Caco-2 (cell line): Measurements from ENCODE around the gene GCH1. TPM values are rescaled to one million over a fixed set of nuclear protein-coding genes. Genes with fewer than 3 reads are reported as not detected.

Experiments
- BruUV-seq: library from RNA; stranded (reverse); fragments of 400-500 nt; replicated peaks from 2 replicates; lab custom pipeline; 2021; lab: Mats Ljungman, UMichigan
- CTCF ChIA-PET: fragments of 300-600 bp; sonication (Branson Sonifier 250); formaldehyde crosslinking; loops from one replicate; lab custom pipeline; 2022; ENCODE audit warnings: antibody characterized with exemption; lab: Charles Lee
- POLR2A ChIA-PET: fragments of 300-600 bp; sonication (Branson Sonifier 250); formaldehyde crosslinking; loops from one replicate; lab custom pipeline; 2022; ENCODE audit warnings: antibody characterized with exemption; lab: Charles Lee
- DNase-seq, 2 experiments: peaks; one replicate each; pipeline versions ENCODE4 v3.0.0 to v3.0.0-alpha.2; 2020 to 2022
- H3K27me3 ChIP-seq: replicated peaks from 2 replicates; pipeline ENCODE4 v1.6.0; 2011; ENCODE audit warnings: low read length; ENCODE audit not compliant: control insufficient read depth, insufficient read depth
- H3K36me3 ChIP-seq: 2 replicates; pipeline ENCODE4 v1.5.1; 2011; ENCODE audit warnings: low read length; ENCODE audit not compliant: control insufficient read depth, insufficient read depth
- H3K4me1 ChIP-seq: fragments of 250-450 bp; sonication (Bioruptor Pico); 2 replicates; pipeline ENCODE4 v1.5.1; 2020; ENCODE audit warnings: mild to moderate bottlenecking
- H3K4me3 ChIP-seq: 2 replicates; pipeline ENCODE4 v1.5.1; 2011; ENCODE audit warnings: low read depth, mild to moderate bottlenecking, control low read depth, low read length
- H3K9me3 ChIP-seq: fragments of 250-450 bp; sonication (Bioruptor Pico); 2 replicates; pipeline ENCODE4 v1.5.1; 2020; ENCODE audit warnings: mild to moderate bottlenecking, moderate library complexity
- H3K27ac Mint-ChIP-seq: one replicate; pipeline ENCODE4 v1.8.0; 2022; ENCODE audit warnings: mixed read lengths; ENCODE audit not compliant: unreplicated experiment
- H3K27me3 Mint-ChIP-seq: one replicate; pipeline ENCODE4 v1.8.0; 2022; ENCODE audit warnings: mixed read lengths; ENCODE audit not compliant: insufficient read depth, unreplicated experiment
- H3K36me3 Mint-ChIP-seq: one replicate; pipeline ENCODE4 v1.8.0; 2022; ENCODE audit warnings: mild to moderate bottlenecking, mixed read lengths; ENCODE audit not compliant: insufficient read depth, unreplicated experiment
- H3K4me1 Mint-ChIP-seq: one replicate; pipeline ENCODE4 v1.8.0; 2022; ENCODE audit warnings: low read depth, mixed read lengths; ENCODE audit not compliant: unreplicated experiment
- H3K4me3 Mint-ChIP-seq: one replicate; pipeline ENCODE4 v1.8.0; 2022; ENCODE audit warnings: mild to moderate bottlenecking, moderate library complexity, mixed read lengths; ENCODE audit not compliant: unreplicated experiment
- H3K9me3 Mint-ChIP-seq: one replicate; pipeline ENCODE4 v1.8.0; 2022; ENCODE audit warnings: mixed read lengths; ENCODE audit not compliant: unreplicated experiment
- intact Hi-C: fragments of 100-400 bp; cut with micrococcal nuclease; formaldehyde crosslinking; loops from one replicate; pipeline ENCODE4 v1.10.0; 2022; ENCODE audit not compliant: unreplicated experiment
- total RNA-seq: library from RNA; stranded (reverse); gene quantifications from 2 replicates; pipeline ENCODE4 v1.2.3, GENCODE V29; 2022
- TF ChIP-seq, protein P1 (sequence below), 2 experiments: fragments of 200-600 bp in 1 of 2; IDR thresholded peaks; 1 replicate in 1 of 2; 2 replicates in 1 of 2; pipeline versions ENCODE4 v1.5.1 to v1.8.0; 2011 to 2022; ENCODE audit warnings: antibody characterized with exemption in 1 of 2, control low read depth in 1 of 2, inconsistent platforms in 1 of 2, low read depth in 1 of 2, low read length in 1 of 2, mild to moderate bottlenecking in 1 of 2, moderate library complexity in 1 of 2; ENCODE audit not compliant: insufficient read depth in 1 of 2, severe bottlenecking in 1 of 2, unreplicated experiment in 1 of 2

Gene GCH1
- total RNA-seq, 1 experiment from 2014 or later = 17.9 TPM

DNA sequence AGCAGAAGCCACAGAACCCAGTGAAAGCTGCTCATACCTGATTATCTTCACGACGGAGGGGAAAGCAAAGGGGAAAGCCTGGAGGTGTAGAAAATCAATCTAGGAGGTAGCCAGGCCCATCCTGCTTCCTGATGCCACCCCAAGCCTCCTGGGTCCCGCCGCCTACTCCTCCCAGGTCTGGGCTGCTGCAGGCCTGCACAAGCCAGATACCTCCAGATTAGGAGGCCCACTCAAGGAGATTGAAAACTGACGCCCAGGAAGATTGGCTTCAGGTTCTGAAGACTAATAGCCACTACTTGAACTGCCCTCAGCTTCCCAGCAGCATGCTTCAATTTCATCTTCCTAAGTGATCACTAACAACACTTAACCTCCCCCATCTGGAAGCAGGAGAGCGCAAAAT lies 87.1 kb downstream of the GCH1 start:
- Histone ChIP-seq H3K36me3 (no peaks in the 10 kb centered on the region), H3K9me3 (no peaks in the 10 kb centered on the region), H3K4me1 (no peaks in the 10 kb centered on the region), H3K27me3 (no peaks in the 10 kb centered on the region), H3K4me3 (no peak overlapping the region)
- TF ChIP-seq, protein P1, sequence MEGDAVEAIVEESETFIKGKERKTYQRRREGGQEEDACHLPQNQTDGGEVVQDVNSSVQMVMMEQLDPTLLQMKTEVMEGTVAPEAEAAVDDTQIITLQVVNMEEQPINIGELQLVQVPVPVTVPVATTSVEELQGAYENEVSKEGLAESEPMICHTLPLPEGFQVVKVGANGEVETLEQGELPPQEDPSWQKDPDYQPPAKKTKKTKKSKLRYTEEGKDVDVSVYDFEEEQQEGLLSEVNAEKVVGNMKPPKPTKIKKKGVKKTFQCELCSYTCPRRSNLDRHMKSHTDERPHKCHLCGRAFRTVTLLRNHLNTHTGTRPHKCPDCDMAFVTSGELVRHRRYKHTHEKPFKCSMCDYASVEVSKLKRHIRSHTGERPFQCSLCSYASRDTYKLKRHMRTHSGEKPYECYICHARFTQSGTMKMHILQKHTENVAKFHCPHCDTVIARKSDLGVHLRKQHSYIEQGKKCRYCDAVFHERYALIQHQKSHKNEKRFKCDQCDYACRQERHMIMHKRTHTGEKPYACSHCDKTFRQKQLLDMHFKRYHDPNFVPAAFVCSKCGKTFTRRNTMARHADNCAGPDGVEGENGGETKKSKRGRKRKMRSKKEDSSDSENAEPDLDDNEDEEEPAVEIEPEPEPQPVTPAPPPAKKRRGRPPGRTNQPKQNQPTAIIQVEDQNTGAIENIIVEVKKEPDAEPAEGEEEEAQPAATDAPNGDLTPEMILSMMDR (IDR thresholded peaks at IDR 0.05; ENCODE audit: insufficient read depth in 1 of 2, low read depth in 1 of 2, low read length in 1 of 2, severe bottlenecking in 1 of 2, unreplicated experiment in 1 of 2) = no peak
- Mint-ChIP-seq H3K4me3 (no peak overlapping the region), H3K4me1 (peaks cover 8% of the 10 kb centered on the region), H3K27me3 (peaks cover 3% of the 10 kb centered on the region), H3K27ac (no peak overlapping the region), H3K9me3 (no peaks in the 10 kb centered on the region), H3K36me3 (no peaks in the 10 kb centered on the region)
- CTCF ChIA-PET = no interaction called here
- intact Hi-C loops = no loop called here
- POLR2A ChIA-PET = no interaction called here
- BruUV-seq = no TSS peak
- no peak for DNase-seq

DNA sequence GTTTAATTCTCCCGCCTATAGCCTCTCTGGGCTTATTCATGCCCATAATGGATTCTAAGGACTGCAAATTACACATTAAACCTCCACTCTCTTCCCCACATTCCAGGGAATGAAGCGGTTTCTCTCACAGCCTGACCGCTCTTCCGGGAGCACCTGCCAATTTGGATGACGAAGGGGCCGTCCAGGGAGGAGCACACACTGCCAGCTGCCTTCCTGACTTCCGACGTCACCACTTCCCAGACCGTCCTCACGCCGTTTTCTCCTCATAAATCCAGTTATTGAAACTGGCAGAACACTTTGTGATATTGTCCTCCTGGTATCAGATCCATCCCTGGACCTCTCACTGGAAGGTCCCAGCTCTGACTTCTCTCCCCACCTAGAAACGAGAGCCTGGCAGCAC lies 87.6 kb downstream of the GCH1 start:
- no peaks in the 10 kb centered on the region for H3K9me3 ChIP-seq
- intact Hi-C loops = no loop called here
- no peaks in the 10 kb centered on the region for H3K27me3 ChIP-seq
- Mint-ChIP-seq H3K36me3 (no peaks in the 10 kb centered on the region), H3K4me3 (no peak overlapping the region), H3K27me3 (peaks cover 3% of the 10 kb centered on the region), H3K4me1 (peaks cover 3% of the 10 kb centered on the region), H3K27ac (no peak overlapping the region), H3K9me3 (no peaks in the 10 kb centered on the region)
- H3K4me1 ChIP-seq = no peaks in the 10 kb centered on the region
- ChIA-PET POLR2A (no interaction called here), CTCF (no interaction called here)
- H3K36me3 ChIP-seq = no peaks in the 10 kb centered on the region
- no TSS peak for BruUV-seq
- no peak overlapping the region for H3K4me3 ChIP-seq
- TF ChIP-seq, protein P1 (IDR thresholded peaks at IDR 0.05; ENCODE audit: insufficient read depth in 1 of 2, low read depth in 1 of 2, low read length in 1 of 2, severe bottlenecking in 1 of 2, unreplicated experiment in 1 of 2) = no peak
- DNase-seq = no peak

DNA sequence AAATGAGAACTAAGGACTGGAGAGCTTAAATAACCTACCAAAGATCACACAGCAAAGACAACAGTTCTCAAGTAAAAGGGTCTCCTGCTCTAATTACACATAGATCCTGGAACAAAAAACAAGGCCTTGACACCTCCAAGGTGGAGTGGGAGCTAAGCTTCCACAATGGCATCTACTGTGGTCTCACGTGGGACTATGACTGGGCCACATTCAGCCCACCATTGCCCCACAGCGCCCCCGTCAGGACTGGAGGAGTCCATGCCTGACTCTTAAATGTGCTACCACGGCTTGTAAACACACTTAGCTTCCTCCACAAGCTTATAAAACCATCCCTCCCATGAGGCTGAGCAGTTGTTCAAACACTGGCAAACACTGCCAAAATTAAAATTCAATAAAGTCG lies 88.5 kb downstream of the GCH1 start:
- DNase-seq = peak in 1 of 2 experiments; percentile 58
- CTCF ChIA-PET = no interaction called here
- POLR2A ChIA-PET = no interaction called here
- Histone ChIP-seq H3K4me1 (no peaks in the 10 kb centered on the region), H3K27me3 (no peaks in the 10 kb centered on the region), H3K4me3 (no peak overlapping the region), H3K9me3 (no peaks in the 10 kb centered on the region), H3K36me3 (no peaks in the 10 kb centered on the region)
- Mint-ChIP-seq H3K4me3 (no peak overlapping the region), H3K4me1 (no peaks in the 10 kb centered on the region), H3K27ac (no peak overlapping the region), H3K9me3 (no peaks in the 10 kb centered on the region), H3K27me3 (peaks cover 3% of the 10 kb centered on the region), H3K36me3 (no peaks in the 10 kb centered on the region)
- TF ChIP-seq, protein P1 (IDR thresholded peaks at IDR 0.05; ENCODE audit: insufficient read depth in 1 of 2, low read depth in 1 of 2, low read length in 1 of 2, severe bottlenecking in 1 of 2, unreplicated experiment in 1 of 2) = no peak
- no TSS peak for BruUV-seq
- intact Hi-C loops = no loop called here
